ENCODE data around the gene HMGN3. TPM values are rescaled to one million over a fixed set of nuclear protein-coding genes. Genes with fewer than 3 reads are reported as not detected.

The HMGN3 gene
- total and polyA plus RNA-seq, 4 donors: 78.4 to 351 (median 188) TPM

DNA sequence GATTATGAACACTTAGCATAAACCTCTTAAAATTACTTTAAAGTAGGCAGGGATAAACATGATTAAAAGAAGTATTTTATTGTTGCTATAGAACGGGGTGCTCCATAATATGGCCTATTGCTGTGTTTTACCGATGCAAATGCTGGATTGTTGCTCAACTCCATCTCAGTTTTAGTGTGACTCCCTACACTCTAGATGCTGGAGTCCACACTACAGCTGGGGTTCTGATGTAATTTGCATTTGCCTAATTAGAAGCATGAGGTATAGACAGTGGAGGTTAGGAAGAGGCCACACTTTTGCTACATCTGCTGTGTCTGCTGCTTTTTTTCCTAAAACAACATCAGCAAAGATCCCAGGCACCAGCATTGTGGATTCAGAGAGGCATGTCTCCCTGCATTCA lies 6.7 kb upstream of the HMGN3 start:
- no peak for DNase-seq
- H3K27ac ChIP-seq (ENCODE audit: low read depth in 1 of 2, low read length in 1 of 2): no peak overlapping the region
- H3K9me3 ChIP-seq (ENCODE audit: control insufficient read depth in 4 of 4, insufficient read depth in 3 of 4, low read length in 3 of 4): no peaks in the 10 kb centered on the region
- H3K36me3 ChIP-seq (ENCODE audit: control insufficient read depth in 4 of 4, insufficient read depth in 4 of 4, low read length in 4 of 4): no peaks in the 10 kb centered on the region
- 84 to 99% methylated on average over 2 of the region's 2 CpGs for WGBS, 2 donors
- no peak for ATAC-seq (ENCODE audit: insufficient read depth, low FRiP score)
- H3K4me3 ChIP-seq: no peak overlapping the region
- no peaks in the 10 kb centered on the region for H3K27me3 ChIP-seq (ENCODE audit: control insufficient read depth in 3 of 3, insufficient read depth in 3 of 3, low read length in 2 of 3)
- H3K9ac ChIP-seq (ENCODE audit: insufficient read depth in 1 of 2, low read length in 2 of 2): no peak overlapping the region
- TF ChIP-seq CTCF (IDR thresholded peaks at IDR 0.05; ENCODE audit: control extremely low read depth, extremely low read depth): no peak
- peaks cover 0 to 20% (median 0%) of the 10 kb centered on the region in 5 donors for H3K4me1 ChIP-seq (ENCODE audit: control insufficient read depth in 5 of 5, insufficient read depth in 5 of 5, low read length in 5 of 5)

- no peak overlapping the region for H3K9ac ChIP-seq (ENCODE audit: insufficient read depth in 1 of 2, low read length in 2 of 2)
- no peak for ATAC-seq (ENCODE audit: insufficient read depth, low FRiP score)
These were observed 6.0 kb upstream of the HMGN3 start for GRCh38 chr6:79240509-79240908.

DNA sequence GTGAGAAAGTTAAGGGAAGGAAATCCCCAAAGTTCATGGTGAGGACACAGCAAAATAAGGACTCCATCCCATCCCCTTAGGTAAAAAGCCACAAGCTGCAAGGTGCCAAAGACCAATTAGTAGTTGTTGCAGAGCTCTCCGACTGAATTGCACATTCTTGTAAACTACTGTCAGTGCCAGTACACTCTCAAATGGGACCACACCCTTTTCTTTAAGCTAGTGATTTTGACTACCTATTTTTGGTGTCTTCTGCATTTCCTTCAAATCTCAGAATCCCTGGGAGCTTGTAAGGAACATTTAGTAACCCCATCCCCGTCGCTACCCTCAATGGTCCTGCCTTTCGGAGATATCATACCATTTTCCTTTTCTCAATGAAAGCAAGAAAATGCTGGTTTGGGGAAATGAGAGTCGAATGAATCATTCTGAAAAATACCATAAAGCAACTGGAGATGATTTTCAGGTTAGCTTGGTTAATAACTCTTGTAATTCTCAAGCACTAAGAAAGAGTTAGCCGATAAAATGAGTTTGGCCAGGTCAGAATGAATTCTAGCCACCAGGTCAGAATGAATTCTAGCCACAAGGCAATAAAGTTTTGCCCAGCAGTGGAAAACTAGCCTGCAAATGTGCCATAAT lies 5.2 kb upstream of the HMGN3 start:
- peaks cover 0 to 20% (median 0%) of the 10 kb centered on the region in 5 donors for H3K4me1 ChIP-seq (ENCODE audit: control insufficient read depth in 5 of 5, insufficient read depth in 5 of 5, low read length in 5 of 5)
- no peak overlapping the region for H3K27ac ChIP-seq (ENCODE audit: low read depth in 1 of 2, low read length in 1 of 2)
- ATAC-seq (ENCODE audit: insufficient read depth, low FRiP score) (no peak), DNase-seq (no peak)
- no peaks in the 10 kb centered on the region for H3K36me3 ChIP-seq (ENCODE audit: control insufficient read depth in 4 of 4, insufficient read depth in 4 of 4, low read length in 4 of 4)
- no peak for TF ChIP-seq CTCF (IDR thresholded peaks at IDR 0.05; ENCODE audit: control extremely low read depth, extremely low read depth)
- no peaks in the 10 kb centered on the region for H3K27me3 ChIP-seq (ENCODE audit: control insufficient read depth in 3 of 3, insufficient read depth in 3 of 3, low read length in 2 of 3)
- no peaks in the 10 kb centered on the region for H3K9me3 ChIP-seq (ENCODE audit: control insufficient read depth in 4 of 4, insufficient read depth in 3 of 4, low read length in 3 of 4)
- 78 to 88% methylated on average over 6 of the region's 6 CpGs for WGBS, 2 donors
- no peak overlapping the region for H3K9ac ChIP-seq (ENCODE audit: insufficient read depth in 1 of 2, low read length in 2 of 2)
- no peak overlapping the region for H3K4me3 ChIP-seq

More at GRCh38 chr6:79240509-79240908, 6.0 kb upstream of the HMGN3 start:
- Histone ChIP-seq H3K27ac (ENCODE audit: low read depth in 1 of 2, low read length in 1 of 2) (no peak overlapping the region), H3K4me3 (no peak overlapping the region), H3K4me1 (ENCODE audit: control insufficient read depth in 5 of 5, insufficient read depth in 5 of 5, low read length in 5 of 5) (peaks cover 0 to 20% (median 0%) of the 10 kb centered on the region in 5 donors), H3K27me3 (ENCODE audit: control insufficient read depth in 3 of 3, insufficient read depth in 3 of 3, low read length in 2 of 3) (no peaks in the 10 kb centered on the region), H3K36me3 (ENCODE audit: control insufficient read depth in 4 of 4, insufficient read depth in 4 of 4, low read length in 4 of 4) (no peaks in the 10 kb centered on the region), H3K9me3 (ENCODE audit: control insufficient read depth in 4 of 4, insufficient read depth in 3 of 4, low read length in 3 of 4) (no peaks in the 10 kb centered on the region)
- 43 to 63% methylated on average over 1 of the region's 1 CpG for WGBS, 2 donors
- DNase-seq: no peak
- no peak for TF ChIP-seq CTCF (IDR thresholded peaks at IDR 0.05; ENCODE audit: control extremely low read depth, extremely low read depth)

DNA sequence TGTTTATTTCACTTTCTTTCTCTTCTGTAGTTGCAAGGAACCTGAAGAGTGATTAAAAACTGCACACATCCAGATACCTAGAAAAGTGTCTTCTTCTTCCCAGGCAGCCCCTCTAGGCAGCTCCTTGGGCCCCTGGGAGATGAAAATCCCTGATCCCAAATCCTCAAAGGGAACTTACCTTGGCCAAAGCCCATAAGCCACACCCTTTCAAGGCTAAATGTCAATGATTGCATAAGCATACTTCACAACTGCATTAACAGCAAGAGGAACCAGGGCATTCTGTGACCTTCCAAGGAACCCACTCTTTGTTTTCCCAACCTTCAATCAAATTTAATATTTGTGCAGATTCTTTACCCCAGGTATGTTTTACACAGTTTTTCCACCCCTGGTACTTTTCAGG lies 4.4 kb upstream of the HMGN3 start:
- ATAC-seq (ENCODE audit: insufficient read depth, low FRiP score) (no peak), DNase-seq (no peak)
- TF ChIP-seq CTCF (IDR thresholded peaks at IDR 0.05; ENCODE audit: control extremely low read depth, extremely low read depth): no peak
- H3K27me3 ChIP-seq (ENCODE audit: control insufficient read depth in 3 of 3, insufficient read depth in 3 of 3, low read length in 2 of 3): no peaks in the 10 kb centered on the region
- H3K9ac ChIP-seq (ENCODE audit: insufficient read depth in 1 of 2, low read length in 2 of 2): no peak overlapping the region
- H3K9me3 ChIP-seq (ENCODE audit: control insufficient read depth in 4 of 4, insufficient read depth in 3 of 4, low read length in 3 of 4): no peaks in the 10 kb centered on the region
- no peak overlapping the region for H3K27ac ChIP-seq (ENCODE audit: low read depth in 1 of 2, low read length in 1 of 2)
- peaks cover 0 to 20% (median 0%) of the 10 kb centered on the region in 5 donors for H3K4me1 ChIP-seq (ENCODE audit: control insufficient read depth in 5 of 5, insufficient read depth in 5 of 5, low read length in 5 of 5)
- no peak overlapping the region for H3K4me3 ChIP-seq
- H3K36me3 ChIP-seq (ENCODE audit: control insufficient read depth in 4 of 4, insufficient read depth in 4 of 4, low read length in 4 of 4): no peaks in the 10 kb centered on the region

All from lung (tissue), 12 donors.